Activated CD4-positive, alpha-beta T cell treated with anti-CD3 and anti-CD28 coated beads, Interleukin-2, amount 50 U/mL, for 24 hours (primary cell): ENCODE data around the gene DLG2.
"Not testable (repeated sequence)": the region's sequence is repeated elsewhere in the genome, so short reads cannot be mapped to it uniquely, and the experiment has no call there.

ENCODE experiments used
- DNase-seq, 2 donors: peaks; one replicate each; pipeline ENCODE4 v3.0.0-alpha.2; 2020; ENCODE audit warnings: low read depth in 1 of 2, low spot score in 1 of 2

Gene DLG2

DNA sequence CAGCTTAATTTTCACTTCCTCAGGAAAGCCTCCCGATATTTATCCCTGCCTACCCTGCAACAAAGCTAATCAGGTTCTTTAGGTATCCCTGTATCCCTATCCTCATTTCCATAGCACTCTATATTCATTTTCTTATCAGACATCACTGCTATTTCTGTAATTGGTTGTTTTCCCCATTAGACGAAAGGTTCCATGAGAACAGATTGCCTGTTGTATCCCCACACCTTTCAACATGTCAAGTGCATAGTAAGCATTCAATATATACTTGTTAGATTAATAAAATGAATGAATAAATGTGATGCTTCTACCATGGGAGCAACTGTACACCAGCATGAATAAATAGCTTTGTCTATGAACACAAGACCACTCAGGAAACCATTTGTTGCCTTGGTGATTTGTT lies 499.8 kb downstream of the DLG2 start:
- DNase-seq, result no peak

GRCh38 chr11:85123752-85124231 lies 503.4 kb downstream of the DLG2 start:
- no peak for DNase-seq

GRCh38 chr11:85118151-85118550 lies 509.0 kb downstream of the DLG2 start:
- DNase-seq, result no peak

GRCh38 chr11:85115798-85116197 lies 511.3 kb downstream of the DLG2 start:
- DNase-seq, result no peak

- DNase-seq, result no peak
These were observed 512.4 kb downstream of the DLG2 start for GRCh38 chr11:85114786-85115185.

GRCh38 chr11:85110246-85110645 lies 516.9 kb downstream of the DLG2 start:
- not testable (repeated sequence) for DNase-seq

- no peak for DNase-seq
These were observed 518.0 kb downstream of the DLG2 start for GRCh38 chr11:85109141-85109540.

DNA sequence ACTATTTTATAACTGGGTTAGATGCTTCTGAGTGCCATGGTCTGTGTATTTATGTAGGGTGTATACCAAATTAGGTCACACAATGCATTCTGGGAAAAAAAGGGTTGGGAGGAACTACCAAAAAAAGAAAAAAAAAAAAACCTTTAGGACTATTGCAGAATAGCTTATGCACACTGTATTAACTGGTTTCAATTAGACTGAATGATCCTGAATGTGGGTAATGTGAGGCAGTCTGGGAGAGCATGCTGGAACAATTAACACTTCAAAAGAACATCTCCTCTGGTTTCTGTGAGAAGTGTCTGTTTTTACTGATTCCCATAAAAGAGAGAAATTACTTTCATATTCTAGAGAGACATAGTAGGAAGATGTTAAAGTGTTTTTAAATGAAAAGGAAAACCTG lies 521.3 kb downstream of the DLG2 start:
- no peak for DNase-seq

- no peak for DNase-seq
These were observed 527.6 kb downstream of the DLG2 start for GRCh38 chr11:85099522-85099921.

GRCh38 chr11:85098996-85099395 lies 528.1 kb downstream of the DLG2 start:
- DNase-seq, result no peak

DNA sequence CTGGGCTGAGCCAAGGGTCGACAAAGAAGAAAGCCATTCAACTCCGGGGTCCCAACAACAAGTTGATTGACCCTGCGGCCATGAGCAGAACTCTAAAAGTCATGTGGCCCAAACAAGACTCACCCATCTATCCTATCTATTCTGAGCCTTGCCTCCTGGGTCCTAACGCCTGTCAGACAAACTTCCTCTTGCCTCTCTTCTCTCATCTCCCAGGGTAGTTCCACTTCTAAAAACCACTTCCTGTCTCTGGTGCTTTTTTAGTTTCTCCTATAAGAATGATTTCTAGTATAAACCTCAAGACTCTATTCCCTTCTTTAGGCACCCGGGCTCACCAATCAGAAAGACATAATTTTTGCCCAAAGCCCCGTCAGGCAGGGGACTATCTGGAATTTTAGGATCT lies 530.2 kb downstream of the DLG2 start:
- DNase-seq, result no peak

DNA sequence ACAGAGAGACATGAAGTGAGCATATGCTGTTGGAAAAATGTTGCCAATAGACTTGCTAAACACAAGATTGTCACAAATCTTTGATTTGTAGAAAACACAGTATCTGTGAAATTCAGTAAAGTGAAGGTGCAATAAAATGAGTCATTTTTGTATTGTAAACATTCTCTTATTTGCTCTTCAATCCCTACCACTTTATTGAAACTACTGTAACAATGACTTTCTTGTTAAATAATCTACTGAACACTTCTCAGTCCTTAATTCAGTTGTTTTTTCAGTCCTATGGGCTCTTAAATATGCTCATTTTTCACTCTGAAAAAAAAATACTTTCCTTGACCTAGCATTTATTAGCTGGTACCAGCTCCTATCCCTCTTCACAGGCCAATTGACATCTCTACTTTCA lies 531.9 kb downstream of the DLG2 start:
- DNase-seq, result no peak

DNA sequence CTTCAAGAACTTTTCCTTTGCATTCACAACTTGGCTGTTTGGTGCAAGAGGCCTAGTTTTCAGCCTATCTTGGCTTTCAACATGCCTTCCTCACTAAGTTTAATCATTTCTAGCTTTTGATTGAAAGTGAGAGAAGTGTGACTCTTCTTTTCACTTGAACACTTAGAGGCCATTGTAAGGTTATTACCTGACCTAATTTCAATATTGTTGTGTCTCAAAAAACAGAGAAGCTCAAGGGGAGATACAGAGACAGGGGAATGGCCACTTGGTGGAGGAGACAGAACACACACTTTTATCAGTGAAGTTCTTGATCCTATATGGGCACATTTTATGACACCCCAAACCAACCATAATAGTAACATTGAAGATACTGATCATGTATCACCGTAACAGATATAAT lies 532.3 kb downstream of the DLG2 start:
- DNase-seq, result no peak

GRCh38 chr11:85089654-85090053 lies 537.5 kb downstream of the DLG2 start:
- no peak for DNase-seq

GRCh38 chr11:85088286-85088685 lies 538.9 kb downstream of the DLG2 start:
- DNase-seq, result no peak

GRCh38 chr11:85086504-85087284 lies 540.5 kb downstream of the DLG2 start:
- DNase-seq, result no peak

DNA sequence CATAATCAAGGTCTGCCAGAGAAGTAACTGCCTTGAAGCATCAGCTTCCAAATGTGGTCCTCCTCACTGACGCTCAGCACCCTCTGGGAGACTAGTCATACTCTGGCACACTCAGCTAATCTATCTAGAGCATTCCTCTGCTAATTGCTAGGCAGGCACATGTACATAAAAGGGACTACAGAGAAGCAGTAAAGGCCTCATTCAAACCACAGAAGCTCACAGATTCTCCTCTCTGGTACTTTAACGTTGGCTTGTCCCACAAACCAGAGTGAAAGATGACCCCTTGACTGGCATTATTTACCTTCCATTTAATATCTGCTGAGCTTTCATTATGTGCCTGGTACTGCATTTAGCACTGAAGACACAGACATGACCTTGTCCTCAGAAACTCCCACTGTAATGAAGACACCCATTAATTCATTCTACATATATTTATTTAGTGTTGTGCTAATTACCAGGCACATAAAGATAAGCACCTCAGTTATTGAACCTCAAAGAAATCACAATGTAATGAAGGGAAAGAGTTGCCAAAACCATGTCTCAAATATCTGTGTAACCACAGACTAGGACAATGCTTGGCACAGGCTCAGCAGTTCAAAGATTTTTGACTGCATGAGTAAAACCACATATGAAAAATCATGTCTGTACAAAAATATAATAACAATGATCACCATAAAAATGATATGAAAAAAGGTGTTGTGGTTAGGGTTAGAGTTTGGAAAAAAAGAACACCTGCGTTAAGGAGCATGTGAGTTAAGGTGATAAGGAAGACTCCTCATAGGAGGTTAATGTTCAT lies 550.4 kb downstream of the DLG2 start:
- DNase-seq, result no peak

DNA sequence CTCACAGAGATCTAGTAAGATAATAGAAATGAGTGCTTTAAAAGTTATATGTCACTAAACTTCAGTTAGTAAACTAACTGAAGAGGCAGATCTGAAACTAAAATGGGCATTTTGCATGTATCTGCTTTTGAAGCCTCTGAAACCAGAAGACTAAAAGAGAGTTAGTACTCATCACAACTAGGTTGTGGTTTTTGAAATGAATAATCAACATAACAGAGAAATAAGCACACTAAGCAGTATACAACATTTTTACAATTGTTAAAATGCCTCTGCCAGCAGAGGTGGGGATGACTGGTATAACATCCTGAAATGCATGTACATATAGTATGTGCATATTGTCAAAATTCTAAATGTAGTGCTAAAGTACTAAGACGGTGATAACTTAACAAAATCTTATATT lies 564.5 kb downstream of the DLG2 start:
- DNase-seq, result no peak

DNA sequence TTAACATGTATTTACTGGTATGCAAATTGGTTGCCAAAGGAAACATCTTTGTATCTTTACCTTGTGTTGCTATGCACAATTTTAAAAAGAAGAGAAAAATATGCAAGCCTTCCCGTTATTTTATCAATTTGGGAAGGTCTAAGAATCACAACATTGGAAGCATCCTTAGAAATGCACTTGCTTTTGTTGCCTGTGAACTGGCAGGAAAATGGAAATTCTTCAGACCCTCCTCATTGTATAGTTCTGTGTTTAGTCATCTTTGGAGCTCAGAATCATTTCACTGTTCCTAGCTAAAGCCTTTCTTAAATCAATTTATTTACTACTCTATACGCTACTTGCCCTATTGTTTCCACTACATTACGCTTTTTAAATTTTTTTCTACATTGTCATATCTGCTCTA lies 574.5 kb downstream of the DLG2 start:
- DNase-seq, result no peak

- no peak for DNase-seq
These were observed 578.3 kb downstream of the DLG2 start for GRCh38 chr11:85048801-85049200.

DNA sequence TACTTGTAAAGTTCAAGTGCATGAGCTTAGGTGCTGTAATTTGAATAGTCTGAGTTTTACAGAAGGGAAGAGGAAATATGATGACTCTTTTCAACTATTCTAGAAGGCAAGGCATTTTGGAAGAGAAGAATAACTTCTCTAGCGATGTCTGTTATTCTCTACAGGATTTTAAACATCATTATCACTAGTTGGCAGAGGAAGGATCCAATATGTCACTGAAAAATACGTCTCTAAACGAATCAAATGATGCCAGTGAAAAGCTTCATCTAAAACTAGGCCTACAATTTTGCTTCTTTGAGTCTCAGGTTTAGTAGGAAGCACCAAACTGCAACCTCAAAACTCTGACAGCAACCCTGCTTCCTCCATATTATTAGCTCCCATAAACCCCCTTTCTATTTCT lies 581.4 kb downstream of the DLG2 start:
- DNase-seq, result no peak

DNA sequence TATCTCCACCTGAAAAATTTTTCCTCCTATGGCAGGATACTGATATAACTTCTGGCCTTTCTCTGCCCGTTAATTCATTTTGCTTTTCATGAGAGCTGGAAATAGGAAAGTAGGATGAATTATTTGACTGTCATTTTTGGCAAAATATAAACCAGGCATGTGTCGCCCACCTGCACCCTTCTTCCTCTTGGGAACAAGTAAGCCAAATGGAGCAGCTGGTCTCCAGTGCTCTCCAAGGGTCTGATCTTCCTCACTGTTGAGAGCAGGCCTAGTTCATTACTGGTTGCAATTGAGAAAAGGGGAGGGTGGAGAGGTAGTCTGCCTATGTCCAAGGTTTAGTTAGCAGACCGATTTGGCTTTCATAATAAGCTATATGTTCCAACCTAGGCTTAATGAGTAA lies 582.2 kb downstream of the DLG2 start:
- DNase-seq, result no peak
